Inferior parietal cortex (tissue), 1 donor: ENCODE measurements around the gene TNNI2.

Experiments
- DNase-seq: peaks from one replicate; pipeline ENCODE4 v3.0.0-alpha.2; 2016; ENCODE audit errors: extremely low spot score

The TNNI2 gene

DNA sequence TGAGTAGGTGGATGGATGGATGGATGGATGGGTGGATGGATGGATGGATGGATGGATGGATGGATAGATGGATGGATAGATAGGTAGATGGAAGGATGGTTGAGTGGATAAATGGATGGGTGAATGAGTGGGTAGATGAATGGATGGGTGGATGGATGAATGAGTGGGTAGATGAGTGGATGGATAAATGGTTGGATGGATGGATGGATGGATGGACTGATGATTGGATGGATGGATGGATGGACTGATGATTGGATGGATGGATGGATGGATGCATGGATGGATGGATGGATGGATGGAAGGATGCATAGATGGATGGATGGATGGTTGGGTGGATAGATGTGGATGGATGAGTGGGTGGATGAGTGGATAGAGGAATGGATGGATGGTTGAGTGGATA lies 17.2 kb upstream of the TNNI2 start:
- no peak for DNase-seq

DNA sequence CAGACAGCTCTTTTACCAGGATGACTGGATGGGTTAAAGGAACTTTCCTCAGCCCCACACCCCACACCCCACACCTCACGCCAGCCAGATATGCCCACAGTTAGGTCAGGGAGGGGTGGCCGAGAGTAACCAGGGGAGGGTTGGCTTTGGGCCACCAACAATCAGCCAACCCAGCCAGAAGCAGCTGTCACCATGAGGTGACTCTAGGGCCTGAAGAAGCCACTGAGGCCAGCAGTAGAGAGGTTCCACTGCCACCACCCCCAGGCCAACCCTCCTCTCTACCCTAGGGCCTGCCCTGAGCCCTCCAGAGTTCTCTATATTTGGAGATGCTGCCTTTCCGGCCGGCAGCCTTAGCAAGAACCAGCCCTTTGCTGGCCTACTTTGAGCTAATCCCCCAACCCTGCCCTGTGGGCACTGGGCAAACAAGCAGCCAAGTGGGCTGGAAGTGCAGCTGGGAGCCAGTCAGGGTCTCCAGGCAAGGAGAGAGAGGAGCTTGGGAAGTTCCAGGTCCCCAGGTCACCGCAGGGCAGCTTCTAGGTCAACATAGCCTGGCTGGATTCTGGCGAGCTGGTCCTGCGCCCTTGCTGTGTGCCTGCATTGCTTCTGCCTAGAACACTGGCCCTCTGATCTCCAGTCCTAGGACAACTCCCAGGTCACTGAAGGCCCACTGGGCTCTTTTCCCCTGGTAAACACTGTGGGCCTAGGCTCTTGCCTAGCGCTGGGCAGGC lies 16.0 kb upstream of the TNNI2 start:
- no peak for DNase-seq

DNA sequence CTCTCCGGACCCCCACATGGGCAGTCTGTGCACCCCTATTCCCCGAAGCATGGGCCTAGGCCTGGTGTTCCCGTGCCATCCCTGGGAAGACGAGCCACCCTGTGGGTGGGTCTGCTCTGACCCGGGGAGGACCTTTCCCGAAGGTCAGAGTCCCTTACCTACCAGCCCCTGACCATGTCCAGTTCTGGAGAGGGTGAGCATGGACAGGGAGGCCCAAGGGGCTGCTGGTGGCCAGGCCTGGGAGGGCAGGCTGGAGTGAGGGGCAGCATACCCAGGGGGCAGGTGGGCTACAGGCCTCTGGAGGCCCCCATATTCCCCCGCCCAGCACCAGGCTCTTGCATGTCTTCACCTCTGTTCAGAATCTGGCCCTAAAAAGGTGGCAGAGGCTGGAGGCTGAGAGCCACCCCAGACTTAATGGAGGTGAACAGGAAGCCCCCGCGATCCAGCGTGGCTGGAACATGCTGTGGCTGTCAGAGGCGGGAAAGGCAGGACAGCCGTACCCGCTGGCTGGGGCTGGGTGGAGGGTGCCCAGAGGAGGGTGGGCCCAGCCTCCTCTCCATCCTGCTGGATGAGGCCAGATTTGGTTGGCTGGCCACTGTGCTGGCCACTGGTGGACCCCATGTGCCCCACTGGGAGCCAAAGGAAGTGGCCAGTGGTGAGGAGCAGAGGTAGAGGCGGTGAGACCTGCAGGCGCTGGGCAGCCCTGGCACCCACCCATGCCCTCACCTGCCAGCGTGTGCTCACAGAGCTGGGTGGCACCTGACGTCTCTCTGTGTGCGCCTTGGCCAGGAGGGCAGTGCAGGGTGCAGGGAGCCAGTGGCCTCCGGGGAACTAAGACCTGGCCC lies 15.2 kb upstream of the TNNI2 start:
- no peak for DNase-seq

DNA sequence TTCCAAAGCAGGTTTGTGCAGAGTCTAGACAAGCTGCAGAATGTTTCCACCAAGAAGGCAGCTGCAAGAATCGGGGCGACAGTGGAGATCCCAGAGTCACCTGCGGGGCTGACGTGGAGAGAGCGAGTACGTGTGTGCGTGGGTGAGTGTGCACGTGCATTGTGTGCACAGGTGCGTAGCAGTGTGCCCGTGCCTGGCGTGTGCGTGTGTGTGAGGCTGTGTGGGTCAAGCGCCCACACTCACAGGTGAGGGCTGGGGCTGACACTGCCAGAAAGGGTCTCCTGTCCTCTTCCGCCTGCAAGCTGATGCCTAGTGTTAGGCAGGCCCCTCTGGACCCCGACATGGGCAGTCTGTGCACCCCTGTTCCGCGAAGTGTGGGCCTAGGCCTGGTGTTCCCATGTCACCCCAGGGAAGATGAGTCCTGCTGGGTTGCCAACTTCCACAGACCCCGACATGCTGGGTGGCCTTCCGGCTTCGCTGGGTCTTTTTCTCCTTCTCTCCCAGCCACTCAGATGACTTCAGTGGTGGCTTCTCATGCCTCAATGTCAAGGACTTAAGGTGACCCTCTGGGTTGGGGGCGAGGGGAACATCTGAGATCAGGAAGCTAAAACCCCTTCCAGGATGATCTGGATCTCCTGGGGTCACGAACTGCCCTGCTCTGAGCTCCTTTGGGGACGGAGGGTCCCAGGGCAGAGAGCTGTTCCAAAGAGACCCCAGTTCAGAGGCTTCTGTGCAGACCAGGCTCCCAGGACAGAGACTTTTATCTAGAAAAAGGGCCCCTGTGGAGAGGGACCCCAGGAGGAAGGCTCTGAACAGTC lies 14.4 kb upstream of the TNNI2 start:
- DNase-seq, result no peak

DNA sequence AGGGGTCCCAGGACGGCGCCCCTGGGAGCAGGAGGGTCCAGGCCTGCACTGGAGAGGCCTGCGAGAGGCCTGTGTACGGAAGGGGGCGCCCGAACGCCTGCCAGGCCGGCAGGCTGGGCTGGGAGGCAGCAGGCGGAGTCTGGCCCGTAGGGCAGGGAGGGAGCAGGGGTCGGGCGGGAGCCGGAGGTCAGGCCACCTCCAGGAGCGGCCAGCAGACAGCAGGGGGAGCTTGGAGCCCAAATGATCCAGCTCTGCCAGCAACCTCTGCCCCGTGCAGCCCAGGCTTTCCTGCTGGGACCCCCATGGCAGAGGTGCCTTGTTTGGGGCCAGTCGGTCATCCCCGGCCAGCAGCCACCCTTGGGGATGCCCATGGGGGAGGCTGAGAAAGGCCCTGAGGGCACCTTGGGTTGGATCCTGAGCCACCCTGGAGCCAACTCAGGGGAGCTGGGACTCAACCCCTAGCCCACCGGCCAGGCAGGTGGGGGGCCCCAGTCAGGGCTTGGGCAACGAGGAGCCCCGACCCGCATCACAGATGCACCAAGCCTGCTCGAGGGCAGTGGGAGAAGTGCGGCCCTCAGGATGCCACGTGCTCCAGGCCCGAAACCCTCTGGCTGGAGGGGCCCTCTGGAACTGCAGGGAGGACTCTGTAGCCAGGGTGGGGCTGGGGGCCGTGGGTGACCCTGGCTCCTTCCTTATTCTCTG lies 13.6 kb upstream of the TNNI2 start:
- DNase-seq, result no peak

DNA sequence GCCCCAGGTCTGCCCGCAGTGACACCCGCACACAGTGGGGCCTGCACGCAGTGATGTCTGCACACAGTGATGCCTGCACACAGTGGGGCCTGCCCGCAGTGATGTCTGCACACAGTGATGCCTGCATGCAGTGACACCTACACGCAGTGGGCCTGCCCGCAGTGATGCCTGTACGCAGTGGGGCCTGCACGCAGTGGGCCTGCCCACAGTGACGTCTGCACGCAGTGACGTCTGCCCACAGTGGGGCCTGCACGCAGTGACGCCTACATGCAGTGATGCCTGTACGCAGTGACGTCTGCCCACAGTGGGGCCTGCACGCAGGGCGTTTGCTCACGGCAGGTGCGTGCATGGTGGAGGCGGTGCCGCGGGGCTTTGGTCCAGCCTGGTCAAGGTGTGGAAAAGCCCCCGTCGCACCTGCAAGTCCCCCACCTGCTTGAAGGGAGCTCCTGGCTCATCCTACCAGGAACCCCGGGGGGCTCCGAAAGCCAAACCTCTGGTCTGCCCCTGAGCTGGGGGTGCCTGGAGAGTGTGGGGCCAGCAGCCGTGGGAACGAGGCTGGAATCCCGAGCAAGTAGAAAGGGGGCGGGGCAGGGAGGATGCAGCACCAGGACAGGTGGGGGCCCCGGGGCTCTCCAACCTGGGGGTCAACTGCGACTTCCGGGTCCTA lies 12.9 kb upstream of the TNNI2 start:
- no peak for DNase-seq

DNA sequence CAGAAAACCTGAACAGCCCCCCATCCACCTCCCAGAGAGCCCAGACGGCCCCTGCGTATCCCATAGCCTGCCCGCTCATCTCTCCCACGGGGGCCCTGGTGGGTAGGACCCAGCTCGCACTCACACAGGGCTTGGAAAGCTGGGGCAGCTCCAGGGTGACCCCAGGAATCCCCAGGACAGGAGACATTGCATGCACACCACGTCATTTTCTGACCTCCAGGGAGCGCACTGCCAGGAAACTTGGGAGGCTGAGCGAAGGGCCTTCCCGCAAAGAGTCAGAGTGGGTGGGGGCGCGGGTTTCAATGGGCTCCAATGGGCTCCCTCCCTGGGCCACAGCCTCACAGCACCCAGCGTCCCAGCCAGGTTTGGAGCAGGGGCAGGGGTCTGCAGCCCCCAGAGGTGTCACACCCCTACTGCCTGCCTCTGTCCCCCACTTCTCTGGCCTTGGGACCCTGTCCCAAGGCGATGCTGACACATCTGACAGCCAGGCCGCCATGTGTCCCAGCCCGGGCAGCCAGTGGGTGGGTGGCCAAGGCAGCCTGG lies 12.2 kb upstream of the TNNI2 start:
- no peak for DNase-seq

DNA sequence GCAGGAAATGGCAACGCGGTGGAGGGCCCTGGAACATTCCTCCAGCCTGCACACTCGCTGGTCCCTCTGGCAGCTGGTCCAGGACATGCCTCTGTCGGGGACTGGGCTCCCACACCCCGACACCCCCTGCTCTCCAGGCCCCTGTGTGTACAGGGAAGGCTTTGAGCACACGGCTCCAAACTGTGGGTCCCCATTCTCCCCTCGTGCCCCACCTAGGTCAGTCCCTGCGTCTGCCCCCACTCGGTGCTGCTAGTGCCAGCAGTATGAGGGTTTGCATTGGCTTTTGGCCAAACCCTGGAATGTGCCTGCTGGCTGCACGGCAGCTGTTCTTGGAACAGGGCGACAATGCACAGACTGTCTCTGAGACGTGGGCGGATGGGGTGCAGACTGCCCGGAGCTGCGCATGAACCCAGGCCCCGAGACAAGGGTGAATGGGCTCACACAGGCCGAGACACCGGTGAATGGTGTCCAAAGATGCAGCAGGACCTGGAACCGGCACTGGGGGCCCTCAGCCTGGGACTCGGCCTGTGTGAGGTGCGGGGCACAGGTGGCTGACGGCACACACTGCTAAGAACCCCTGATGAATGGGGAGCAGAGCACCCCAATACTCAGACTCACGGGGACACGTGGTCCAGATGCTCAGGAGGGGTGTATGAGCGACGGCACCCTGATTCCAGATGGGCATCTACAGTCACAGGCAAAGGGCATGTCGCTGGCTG lies 11.5 kb upstream of the TNNI2 start:
- DNase-seq, result peak; percentile 69

DNA sequence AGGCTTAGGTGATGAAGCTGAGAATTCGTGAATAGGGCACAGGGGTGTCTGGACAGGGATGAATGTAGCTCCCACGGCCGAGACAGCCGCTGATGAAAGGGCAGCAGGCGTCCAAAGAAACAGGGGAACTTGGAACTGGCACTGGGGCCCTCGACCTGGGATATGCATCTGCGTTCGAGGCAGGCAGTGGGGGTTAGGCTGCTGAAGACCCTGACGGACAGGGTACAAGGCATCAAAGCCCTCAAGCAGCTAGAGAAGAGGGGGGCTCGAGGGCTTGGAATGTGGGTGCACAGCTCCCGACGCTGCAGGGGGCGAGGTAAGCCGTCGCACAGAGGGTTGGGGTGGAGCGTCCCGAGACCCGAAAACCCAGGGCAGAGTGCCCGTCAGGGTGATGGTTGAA lies 10.8 kb upstream of the TNNI2 start:
- DNase-seq, result no peak

DNA sequence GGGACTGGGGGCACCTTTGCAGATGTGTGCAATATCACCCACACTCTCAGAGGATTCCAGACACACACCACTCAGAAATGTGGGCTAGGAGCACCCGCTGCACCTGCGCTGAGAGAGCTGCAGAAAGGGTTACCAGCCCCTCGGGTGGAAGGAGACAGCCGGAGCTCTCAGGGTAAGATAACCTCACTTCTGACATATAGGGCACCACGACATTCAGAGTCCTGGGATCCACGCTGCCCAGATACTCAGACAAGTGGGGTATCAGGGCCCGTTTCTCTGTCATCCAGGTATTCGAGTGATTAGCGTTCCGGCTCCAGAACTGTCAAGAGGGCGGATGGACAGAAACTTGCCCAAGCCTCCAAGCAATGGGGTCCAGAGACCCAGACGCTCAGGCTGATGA lies 10.2 kb upstream of the TNNI2 start:
- DNase-seq, result no peak

DNA sequence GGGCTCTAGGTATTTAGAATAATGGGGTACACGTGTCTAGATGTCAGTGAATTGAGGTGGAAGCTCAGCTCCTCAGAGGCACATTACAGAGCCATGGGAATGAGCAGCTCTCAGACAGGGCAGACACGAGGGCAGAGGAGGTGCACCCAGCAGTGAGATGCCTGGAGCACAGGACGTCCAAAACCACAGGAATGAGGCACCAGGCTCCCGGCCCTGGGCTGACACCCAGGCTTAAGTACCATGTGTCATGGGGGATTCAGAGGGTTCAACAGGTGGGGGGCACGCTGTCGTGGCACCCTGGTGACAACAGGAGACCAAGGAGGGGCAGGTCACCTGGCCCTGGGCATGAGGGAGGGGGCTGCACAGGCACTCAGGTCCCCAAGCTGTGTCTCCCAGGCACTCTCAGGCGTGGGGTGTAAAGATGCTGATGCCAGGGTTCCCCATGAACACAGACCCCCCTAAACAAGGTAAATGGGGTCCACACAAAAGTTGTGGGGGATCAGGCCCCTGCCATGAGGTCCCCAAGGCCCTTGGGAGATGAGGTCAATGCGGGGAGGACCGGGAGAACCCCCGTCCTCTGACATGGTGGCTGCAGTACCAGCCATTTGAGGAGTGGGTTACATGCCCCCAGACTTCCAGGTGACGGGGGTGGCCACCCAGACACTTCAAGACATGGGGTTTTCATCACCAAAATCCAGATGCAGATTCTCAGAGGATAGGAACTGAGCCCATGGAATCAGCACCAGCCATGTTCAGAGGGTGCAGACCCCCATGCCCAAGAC lies 9.6 kb upstream of the TNNI2 start:
- DNase-seq, result no peak

DNA sequence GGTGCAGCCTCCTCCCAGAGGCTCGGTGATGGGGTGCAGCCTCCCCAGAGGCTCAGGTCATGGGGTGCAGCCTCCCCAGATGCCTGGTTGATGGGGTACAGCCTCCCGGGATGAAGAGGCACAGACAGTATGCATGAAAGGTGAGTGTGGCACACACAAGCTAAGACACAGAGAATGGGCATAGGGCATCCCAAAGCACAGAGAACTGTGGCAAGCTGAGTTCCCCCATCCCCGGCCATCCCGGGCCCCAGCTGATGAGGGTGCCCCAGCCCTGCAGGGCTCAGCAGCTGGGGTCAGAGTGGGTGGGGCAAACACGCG lies 8.8 kb upstream of the TNNI2 start:
- DNase-seq, result no peak

DNA sequence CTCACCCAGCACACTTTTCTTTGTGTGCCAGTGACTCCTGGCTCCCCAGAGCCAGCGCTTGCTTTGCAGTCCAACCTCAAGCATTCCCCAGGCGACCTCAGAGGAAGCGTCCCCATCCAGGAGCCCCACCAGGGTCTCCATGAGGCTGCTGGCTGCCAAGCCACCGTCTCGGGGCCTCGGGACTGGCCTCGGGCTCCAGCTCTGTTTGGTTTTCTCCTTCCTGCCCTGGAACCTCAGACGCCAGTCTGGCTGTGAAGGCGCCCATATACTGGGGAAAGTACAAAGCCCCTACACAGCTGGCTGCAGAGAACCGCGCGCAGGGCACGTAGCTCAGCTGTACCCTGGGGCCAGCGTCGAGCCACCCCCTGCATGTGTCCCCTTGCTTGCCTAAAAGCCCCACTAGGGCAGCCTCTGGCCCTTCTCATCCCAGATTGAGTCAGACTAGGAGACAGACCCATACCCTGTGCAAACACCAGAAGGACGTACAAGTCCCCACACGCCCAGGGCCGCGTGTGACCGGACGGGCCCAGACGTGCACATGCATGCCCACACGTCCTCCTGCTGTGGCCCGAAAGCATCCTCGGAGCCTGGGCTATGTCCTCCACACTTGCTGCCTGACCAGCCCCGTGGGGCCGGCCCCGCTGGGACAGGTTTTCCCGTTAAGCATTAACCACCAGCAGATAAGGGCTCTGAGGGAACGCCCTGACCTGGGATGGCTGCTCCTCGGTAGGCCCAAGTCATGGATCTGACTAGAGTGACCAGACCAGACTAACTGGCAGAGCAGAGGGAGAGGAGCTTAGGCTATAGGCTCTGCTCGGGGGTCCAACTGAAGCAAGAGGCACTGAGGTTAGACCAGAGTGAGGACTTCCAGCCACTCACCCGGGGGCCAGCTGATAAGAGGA lies 8.2 kb upstream of the TNNI2 start:
- DNase-seq, result no peak

DNA sequence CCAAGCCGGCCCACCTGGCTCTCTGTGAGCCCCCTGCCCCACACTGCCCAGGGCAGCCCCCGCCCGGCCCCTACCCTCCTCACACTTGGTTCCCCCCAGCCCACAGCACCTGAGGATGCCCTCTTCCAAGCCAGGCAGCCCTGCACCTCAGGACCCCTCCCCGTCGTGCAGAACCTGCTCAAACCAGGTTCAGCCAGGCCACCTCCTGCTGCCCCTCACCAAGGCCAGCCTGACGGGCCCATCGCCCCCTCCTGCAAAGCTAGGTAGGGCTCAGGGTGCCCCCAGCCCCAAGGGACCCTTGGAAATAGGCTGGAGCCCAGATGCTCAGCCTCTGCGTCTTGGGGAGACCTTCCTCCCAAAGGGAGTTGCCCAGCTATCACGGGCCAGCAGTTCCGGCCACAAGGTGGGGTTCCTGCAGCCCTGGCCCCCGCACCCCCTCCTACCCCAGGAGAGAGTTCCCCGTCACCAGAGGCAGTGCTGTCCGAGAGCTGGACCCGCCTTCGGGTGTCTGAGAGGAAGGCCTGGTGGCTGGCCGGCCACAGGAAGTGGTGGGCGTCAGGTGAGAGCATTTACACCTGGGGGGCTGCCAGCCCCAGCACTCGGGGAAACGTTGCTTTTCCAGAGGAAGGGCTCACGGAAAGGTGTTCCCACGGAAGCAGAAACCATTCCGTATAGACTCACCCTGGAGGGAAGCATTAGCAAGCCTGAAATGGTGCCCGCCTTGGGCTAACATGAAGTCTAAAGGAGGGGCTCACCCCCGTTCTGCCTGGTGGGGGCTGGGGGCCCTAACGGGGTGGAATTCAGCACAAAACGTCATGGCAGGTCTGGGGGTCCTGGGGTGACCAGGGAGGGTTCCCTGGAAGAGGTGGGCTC lies 7.2 kb upstream of the TNNI2 start:
- no peak for DNase-seq

DNA sequence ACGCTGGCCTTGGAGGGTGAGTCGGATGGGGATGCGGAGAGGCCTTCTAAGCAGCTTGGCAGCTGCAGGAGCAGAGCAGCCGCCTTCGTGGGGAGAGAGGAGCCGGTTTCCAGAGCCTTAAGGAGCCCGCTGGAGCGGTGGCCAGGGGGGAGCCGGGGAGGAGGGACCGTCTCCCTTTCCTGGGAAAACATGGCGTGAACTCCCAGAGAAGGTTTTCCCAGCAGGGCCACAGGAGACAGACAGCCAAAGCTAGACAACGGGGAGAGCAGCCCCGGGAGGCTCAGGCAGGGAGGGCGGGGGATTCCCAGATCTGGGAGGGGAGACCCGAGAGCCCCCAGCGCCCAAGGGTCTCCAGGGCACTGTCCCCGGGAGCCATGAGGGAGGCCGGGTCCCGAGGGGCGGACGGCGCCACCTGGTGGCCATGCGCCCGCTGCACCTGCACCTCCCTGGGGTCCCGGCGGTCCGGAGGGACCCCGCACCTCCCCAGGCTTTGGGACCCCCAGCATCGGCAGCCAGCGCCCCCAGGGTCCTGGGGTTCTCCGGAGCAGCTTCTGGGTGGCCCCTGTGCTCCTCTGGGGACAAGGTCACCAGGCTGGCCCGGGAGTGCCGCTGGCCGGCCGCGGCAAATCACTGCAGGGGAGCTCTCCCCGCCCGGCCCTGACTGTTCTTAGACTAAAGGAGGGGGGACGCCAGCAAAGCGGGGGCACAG lies 6.4 kb upstream of the TNNI2 start:
- DNase-seq, result peak; percentile 57

DNA sequence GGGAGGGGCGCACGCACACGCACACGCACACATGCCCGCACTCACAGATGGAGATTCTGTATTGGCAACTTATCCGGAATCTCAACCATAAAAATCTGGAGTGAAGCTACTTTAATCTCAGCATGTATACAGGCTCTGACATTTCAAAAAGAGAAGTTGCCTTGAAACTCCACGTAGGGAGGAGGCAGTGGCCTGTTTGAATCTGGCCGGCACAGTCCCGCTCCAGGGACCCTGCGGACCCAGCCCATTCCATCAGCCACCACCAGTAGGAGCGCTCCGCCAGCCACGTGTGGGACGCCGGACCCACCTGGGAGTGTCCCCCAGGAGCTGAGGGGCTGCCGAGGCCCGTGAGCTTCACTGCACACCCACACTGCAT lies 5.9 kb upstream of the TNNI2 start:
- no peak for DNase-seq

DNA sequence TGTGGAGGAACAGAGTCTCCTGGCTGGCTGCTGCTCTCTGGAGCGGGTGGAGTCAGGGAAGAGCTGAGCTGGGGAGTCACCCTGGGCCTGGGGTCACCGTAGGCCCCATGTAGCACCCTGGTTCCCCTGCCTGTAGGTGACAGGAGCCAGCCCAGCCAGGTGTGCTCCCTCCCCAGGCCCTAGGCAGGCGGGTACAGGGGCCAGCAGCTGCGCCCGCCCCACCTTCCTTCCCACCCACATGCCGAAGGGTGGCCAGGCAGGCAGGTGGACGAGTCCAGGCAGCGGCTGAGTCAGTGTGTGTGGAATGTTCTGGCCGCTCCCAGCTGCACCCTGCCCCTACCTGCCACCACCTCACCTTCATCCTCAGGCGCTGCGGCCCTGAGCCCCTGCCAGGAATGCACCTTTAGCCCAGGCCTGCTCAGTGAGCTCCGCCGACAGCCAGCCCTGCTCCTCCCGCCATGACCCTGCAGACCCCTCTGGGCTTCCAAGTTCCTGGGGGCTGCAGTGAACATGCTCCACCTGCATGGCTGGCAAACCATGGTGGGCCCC lies 4.6 kb upstream of the TNNI2 start:
- no peak for DNase-seq
